HG03108 (cell line): ENCODE data around the gene HPCA.
"Not testable (repeated sequence)": the region's sequence is repeated elsewhere in the genome, so short reads cannot be mapped to it uniquely, and the experiment has no call there.

Experiments
- ATAC-seq: cut with Tn5 transposase; IDR thresholded peaks from one replicate; pipeline ENCODE4 v1.9.1; 2021; ENCODE audit warnings: moderate library complexity; ENCODE audit not compliant: unreplicated experiment

Gene HPCA

DNA sequence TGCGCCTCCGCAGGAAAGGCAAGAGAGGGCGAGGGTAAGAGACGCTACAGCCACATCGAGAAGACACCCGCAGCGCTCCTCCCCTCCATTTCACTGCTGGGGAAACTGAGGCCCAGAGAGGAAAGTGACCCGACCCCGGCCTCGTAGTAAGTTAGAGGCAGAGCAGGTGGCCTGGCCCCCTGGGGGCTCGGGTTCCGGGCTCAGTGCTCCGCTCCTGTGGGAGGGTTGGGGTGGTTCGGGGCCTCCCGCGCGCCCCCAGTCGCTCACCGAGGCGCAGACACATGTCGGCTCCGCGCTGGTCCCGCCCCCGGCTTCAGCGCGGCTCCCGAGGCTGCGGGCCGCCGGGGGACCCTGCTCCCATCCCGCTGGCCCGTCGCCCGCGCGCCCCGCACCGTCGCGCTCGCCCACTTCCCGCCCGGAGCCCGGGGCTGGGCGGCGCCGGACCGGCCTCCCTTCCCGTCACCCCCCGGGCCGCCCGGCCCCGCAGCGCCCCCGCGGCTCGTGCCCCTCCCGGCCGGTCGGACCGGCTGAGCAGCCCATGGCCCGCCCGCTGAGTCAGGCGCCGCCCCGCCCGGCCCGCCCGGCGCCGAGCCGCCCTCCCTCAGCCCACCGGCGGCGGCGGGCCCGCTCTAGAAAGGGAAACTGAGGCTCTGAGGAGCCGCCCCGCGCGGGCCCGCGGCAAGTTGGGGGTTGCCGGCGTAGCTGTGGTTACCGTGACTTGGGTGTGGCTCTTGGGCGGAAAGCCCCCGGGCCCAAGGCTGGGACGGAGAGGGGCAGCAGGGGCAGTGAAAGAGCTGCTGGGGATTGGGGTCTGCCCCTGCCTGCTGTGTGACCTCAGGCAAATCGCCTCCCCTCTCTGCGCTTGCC is 14.9 kb downstream of the HPCA start, which contains the start of gene TMEM54:
TSS of gene TMEM54 (minus strand) at position 434 of the 867 bp plus-strand sequence. CDS start at position 283, 151 bp downstream.
- no peak for ATAC-seq

DNA sequence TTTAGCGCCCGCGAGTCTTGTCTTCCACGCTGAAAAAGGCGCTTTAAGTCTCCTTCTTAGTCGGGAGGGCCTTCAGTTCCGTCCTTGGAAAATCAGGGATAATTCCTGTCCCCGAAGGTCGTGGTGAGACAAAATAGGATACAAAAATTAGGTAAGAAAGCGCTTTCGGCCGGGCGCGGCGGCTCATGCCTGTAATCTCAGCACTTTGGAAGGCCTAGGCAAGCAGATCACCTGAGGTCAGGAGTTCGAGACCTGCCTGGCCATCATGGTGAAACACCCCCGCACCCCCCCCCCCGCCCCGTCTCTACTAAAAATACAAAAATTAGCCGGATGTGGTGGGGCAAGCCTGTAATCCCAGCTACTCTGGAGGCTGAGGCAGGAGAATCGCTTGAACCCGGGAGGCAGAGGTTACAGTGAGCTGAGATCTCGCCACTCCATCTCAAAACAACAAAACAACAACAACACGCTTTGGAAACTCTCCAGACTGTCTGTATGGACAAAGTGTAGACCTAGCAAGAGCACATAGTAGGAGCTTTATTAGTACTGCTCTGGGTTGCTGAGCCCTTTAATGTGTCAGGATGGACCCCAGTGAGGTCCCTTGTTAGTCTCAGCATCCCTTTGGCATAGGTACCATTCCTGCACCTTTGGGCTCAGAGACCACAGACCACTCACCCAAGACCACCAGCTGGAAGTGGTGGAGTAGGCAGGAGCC is 15.7 kb downstream of the HPCA start:
- no peak for ATAC-seq

GRCh38 chr1:32902535-32902920 is 16.2 kb downstream of the HPCA start:
- no peak for ATAC-seq

DNA sequence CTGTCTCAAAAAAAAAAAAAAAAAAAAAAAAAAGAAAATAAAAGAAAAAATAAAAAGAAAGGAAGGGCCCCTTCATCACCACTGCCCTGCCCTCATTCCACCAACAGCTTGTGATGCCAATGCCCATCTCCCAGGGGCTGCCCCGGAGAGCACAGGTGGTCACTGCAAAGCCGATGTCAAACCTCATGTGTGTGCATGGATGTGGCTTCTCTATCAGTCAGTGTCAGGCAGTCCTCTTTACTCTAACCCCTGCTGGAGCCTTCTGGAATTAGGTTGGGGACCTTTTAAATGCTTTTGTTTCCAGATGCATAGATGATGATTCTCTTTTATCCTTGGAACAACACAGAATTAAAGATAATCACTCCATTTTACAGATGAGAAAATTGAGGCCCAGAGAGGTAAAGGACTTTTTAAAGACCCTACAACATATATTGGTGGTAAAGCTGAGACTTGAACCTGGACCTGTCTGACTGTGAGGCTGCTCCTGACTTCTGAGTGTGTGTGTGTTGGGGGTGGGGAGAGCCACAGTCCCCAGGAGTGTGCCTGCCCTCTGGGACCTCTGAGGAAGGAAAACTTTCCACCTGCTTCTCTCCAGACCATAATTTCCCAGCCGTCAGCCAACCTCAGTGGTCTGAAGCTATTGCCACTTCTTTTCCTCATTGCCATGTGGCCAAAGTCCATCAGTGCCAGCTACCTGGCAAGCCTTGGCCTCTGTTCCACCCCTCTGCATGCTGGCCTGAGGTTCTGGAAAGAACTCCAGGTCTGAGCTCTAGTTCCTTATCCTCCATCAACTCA is 17.9 kb downstream of the HPCA start:
- ATAC-seq: no peak

DNA sequence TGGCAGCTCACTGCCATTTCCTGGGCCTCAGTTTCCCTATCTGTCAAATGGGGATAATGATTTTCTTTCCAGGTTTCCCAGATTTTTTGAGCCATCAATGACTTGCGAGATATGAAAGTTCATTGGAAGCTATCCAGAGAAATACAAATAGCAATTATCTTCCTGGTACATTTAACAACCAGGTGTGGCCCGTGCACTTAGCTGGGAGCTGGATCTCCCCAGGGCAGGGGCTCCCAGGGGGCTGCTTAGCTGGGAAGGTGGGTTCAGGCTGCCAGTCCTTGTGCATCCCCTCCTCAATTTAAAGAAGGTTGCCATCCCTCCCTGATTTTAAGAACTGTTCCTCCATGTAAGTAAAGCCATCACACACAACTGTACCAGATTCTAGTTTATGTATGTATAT is 18.5 kb downstream of the HPCA start:
- no peak for ATAC-seq

DNA sequence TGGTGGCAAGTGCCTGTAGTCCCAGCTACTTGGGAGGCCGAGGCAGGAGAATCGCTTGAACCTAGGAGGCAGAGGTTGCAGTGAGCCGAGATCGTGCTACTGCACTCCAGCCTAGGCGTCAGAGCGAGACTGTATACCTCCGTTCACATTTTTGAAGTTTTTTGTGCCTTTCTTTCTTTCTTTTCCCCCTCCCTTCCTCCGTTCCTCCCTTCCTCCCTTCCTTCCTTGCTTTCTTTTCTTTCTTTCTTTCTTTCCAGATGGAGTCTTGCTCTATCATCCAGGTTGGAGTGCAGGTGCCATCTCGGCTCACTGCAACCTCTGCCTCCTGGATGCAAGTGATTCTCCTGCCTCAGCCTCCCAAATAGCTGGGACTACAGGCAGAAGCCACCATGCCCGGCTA is 19.3 kb downstream of the HPCA start:
- not testable (repeated sequence) for ATAC-seq

DNA sequence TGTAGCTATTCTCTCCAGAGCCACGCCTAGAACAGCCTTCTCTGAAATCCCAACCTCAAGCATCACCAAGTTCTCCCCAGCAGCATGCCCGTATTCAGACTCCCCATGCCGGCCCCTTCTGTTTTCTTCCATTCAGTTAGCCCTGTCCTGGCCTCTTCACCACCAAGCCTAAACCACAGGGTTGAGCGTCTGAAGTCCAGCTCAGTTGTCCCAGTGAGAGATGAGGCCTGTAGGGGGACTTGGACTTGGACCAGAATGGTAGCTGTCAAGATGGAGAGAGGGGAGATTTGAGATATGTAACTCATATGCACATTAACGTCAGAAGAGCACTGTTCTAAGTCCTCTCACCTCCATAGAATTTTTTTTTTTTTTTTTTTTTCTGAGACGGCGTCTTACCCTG is 20.4 kb downstream of the HPCA start:
- ATAC-seq: no peak

- ATAC-seq: no peak
These were observed 21.1 kb downstream of the HPCA start for GRCh38 chr1:32907435-32907834.

GRCh38 chr1:32910319-32910718 is 24.0 kb downstream of the HPCA start:
- ATAC-seq: no peak

DNA sequence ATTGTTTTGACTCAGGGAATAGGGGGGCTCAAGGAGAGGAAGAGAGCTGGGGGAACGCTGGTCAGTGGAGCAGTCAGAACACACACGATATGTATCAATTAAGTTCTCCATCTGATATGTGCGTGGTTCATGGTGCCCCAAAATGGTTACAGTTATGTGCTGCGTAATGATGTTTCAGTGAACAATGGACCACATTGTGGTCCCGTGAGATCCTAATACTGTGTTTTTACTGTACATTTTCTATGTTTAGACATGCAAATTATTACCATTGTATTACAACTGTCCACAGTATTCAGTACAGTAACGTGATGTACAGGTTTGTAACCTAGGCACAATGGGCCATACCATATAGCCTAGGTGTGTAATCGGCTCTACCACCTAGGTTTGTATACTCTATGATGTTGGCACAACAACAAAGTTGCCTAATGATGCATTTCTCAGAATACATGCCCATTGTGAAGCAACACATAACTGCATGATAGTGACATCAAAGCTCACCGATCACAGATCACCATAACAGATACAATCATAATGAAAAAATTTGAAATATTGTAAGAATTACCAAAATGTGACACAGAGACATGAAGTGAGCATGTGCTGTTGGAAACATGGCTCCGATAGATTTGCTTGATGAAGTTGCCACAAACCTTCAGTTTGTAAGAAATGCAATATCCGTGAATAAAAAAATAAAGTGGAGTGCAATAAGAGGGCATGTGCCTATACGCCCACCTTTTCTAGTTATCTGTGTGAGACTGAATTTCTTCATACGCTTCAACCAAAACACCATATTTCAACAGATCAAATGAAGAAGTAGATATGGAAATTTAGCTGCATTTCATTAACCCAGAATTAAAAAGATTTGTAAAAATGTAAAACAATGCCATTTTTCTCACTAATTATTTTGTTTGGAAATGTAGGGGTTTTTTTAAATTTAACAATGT is 29.7 kb downstream of the HPCA start:
- ATAC-seq: no peak

DNA sequence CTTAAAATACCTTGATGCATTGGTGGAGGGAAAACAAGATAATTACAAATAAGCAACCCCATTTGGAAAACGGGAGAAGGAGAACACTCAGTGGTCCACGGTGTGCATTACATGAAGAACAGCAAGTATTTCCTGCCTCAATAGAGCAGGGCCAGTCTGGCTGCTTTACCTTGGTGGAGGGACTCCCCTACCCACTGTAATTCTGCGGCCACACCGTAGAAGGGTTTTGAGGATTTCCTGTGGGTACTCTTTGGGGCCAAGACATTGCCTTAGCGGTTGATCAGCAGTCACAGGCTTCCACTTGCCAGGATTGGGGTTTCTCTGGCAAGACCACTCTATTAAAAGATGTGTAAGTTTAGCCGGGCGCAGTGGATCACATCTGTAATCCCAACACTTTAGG is 31.2 kb downstream of the HPCA start:
- no peak for ATAC-seq

DNA sequence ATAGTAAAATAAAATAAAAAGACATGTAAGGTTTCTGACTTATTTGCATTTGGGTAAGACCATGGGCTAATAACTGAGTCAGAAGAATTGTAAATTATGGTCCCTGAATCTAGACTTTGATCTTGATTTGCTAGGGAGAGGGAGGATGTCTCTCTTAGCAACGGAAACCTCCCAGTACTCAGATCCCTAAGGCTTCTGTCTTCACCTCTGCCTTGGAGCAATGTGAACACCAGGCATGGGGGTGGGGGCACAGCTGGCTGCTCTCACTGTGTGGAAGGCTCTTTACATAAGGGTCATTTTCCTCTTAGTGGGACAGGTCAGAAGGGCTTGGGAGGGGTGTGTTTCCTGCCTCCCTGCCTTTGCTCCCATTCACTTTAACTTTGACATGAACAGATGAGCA is 31.9 kb downstream of the HPCA start:
- ATAC-seq: no peak

DNA sequence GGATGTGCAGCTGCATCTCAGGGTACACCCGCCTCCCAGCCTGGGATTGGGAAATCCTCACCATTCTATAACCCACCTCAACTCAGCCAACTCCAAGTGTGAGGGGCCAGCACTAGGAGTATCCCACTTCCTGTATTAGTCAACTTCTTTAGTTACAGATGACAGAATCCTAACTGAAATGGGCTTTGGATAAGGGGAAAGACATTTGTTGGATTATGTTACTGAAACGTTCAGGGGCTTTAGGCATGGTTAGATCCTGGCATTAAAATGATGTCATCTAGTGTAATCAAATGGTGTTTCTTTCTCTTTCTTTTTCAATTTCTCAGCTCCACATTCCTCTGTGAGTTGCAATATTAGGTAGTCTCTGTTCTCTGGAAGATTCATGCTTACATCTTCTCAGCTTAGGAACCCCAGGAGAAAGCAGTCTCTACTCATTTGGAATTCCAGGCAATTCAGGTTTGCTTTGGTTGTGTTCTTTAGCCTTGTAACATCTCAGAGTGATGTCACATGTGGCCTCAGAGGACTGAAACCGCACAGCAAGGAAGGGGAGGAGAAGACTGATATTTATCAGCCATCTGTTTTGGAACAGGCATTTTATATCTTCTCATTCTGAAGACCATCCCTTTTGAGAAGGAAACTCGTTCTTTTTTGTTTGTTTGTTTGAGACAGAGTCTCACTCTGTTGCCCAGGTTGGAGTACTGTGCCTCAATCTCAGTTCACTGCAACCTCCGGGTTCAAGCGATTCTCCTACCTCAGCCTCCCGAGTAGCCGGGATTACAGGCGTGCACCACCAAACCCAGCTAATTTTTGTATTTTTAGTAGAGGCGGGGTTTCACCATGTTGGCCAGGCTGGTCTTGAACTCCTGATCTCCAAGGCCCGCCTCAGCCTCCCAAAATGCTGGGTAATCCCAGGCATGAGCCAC is 33.8 kb downstream of the HPCA start:
- no peak for ATAC-seq

DNA sequence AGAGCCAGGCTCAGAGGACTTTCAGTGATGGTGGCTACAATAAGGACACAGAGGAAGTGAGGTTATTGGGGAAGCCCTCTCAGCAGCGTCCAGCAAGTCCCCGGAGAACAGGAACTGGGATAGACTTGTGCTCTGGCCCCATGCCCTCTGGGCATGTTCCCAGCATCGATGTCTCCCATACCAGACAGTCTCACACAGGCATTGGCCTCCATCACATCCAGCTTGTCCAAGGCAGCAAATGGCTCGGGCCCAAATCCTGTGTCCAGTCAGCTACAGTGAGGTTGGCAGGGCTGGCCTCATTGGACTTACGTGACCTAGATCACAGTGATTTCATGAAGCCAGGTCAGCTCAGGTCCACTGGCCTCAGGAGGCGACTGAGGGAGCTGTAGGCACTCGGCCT is 34.5 kb downstream of the HPCA start:
- ATAC-seq: no peak

GRCh38 chr1:32924881-32925344 is 38.6 kb downstream of the HPCA start:
- ATAC-seq: no peak

DNA sequence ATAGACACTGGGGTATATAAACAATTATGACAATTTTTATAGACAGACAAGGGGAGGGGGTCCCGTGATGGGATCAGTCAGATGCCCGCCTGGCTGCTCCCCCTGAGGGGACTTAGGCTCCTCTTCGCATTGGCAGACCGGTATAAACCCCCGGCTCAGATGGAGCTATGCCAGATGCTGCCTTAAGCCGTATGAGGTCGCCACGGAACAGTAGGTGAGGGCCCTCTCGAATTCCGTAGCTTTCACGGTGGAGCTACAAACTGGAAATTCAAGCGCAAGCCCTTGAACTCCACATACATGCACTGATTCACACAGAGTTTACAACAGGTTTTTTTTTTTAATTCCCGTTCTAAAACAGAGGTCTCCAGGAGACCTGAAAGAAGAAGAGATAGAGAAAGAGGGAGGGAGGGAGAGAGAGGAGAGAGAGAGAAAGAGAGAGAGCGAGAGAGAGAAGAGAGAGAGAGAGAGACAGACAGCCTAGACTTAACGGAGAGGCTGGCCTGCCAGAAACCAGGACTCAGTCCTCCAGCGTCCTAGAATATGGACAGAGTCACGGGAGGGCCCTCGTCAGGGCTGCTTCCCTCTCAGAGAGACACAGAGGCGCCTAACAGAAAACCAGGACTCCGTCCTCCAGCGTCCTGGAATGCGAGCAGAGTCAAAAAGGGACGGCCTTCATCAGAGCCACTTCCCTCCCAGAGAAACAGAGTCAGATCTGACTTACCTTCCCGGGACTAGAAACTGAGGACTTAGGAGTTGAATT is 39.3 kb downstream of the HPCA start:
- ATAC-seq: no peak

GRCh38 chr1:32926562-32926961 is 40.3 kb downstream of the HPCA start:
- ATAC-seq: no peak

- no peak for ATAC-seq
These were observed 41.1 kb downstream of the HPCA start for GRCh38 chr1:32927441-32927840.
